HepG2 (cell line): ENCODE results near the gene ABCD1. TPM values are rescaled to one million over a fixed set of nuclear protein-coding genes. Genes with fewer than 3 reads are reported as not detected.

Experiments
- AKAP8 ChIP-seq: sonication (generic); formaldehyde crosslinking; IDR thresholded peaks from 2 replicates; pipeline ENCODE4 v1.5.1; 2020; ENCODE audit warnings: mild to moderate bottlenecking, missing genetic modification reagents
- ARID4A ChIP-seq: sonication (generic); formaldehyde crosslinking; IDR thresholded peaks from 2 replicates; pipeline ENCODE4 v1.5.0; 2020; ENCODE audit warnings: mild to moderate bottlenecking, missing genetic modification reagents, borderline replicate concordance
- ARNTL ChIP-seq: sonication (generic); formaldehyde crosslinking; IDR thresholded peaks from 2 replicates; pipeline ENCODE4 v1.4.0; 2020; ENCODE audit warnings: mild to moderate bottlenecking, missing genetic modification reagents
- ASH2L ChIP-seq: fragments of 300-600, 200-600 bp; sonication (generic); IDR thresholded peaks from 2 replicates; pipeline ENCODE4 v1.7.0; 2017; ENCODE audit warnings: low read depth, mild to moderate bottlenecking, moderate library complexity, mixed read lengths, low read length; ENCODE audit not compliant: insufficient read length
- CENPT ChIP-seq: sonication (generic); formaldehyde crosslinking; IDR thresholded peaks from 2 replicates; pipeline ENCODE4 v1.8.0; 2022; ENCODE audit warnings: low read depth, mild to moderate bottlenecking, moderate library complexity, missing genetic modification reagents
- CHD4 ChIP-seq: fragments of 200-600 bp; sonication (generic); IDR thresholded peaks from 2 replicates; pipeline ENCODE4 v1.7.0; 2017; ENCODE audit warnings: mild to moderate bottlenecking, low read length, borderline replicate concordance
- DZIP1 ChIP-seq: sonication (generic); formaldehyde crosslinking; IDR thresholded peaks from 2 replicates; pipeline ENCODE4 v1.5.0; 2020; ENCODE audit warnings: mild to moderate bottlenecking, missing genetic modification reagents
- FOXA1 ChIP-seq, 2 experiments: fragments of 450-650 bp in 1 of 2; sonication (generic) in 1 of 2; formaldehyde crosslinking in 1 of 2; IDR thresholded peaks; 2 replicates each; pipeline versions ENCODE4 v1.4.0 to v1.6.1; 2016 to 2020; ENCODE audit warnings: missing genetic modification reagents in 1 of 2
- POLR2A ChIP-seq, 2 experiments: IDR thresholded peaks; 2 replicates each; pipeline ENCODE4 v1.6.1; 2011; ENCODE audit warnings: low read depth in 2 of 2, low read length in 2 of 2, mild to moderate bottlenecking in 1 of 2, moderate library complexity in 1 of 2; ENCODE audit not compliant: insufficient read depth in 1 of 2
- SAP130 ChIP-seq: IDR thresholded peaks from 2 replicates; pipeline ENCODE4 v1.6.1; 2016; ENCODE audit warnings: low read depth
- SIN3A ChIP-seq: IDR thresholded peaks from 2 replicates; pipeline ENCODE4 v1.6.1; 2011; ENCODE audit warnings: low read depth, mild to moderate bottlenecking, control low read depth, low read length, borderline replicate concordance
- SMAD3 ChIP-seq: sonication (generic); formaldehyde crosslinking; IDR thresholded peaks from 2 replicates; pipeline ENCODE4 v1.4.0; 2020; ENCODE audit warnings: missing genetic modification reagents
- SP4 ChIP-seq: sonication (generic); formaldehyde crosslinking; IDR thresholded peaks from 2 replicates; pipeline ENCODE4 v1.8.1; 2023; ENCODE audit warnings: mild to moderate bottlenecking, missing genetic modification reagents
- ZKSCAN8 ChIP-seq: IDR thresholded peaks from 2 replicates; pipeline ENCODE4 v1.6.1; 2016; ENCODE audit warnings: borderline replicate concordance, missing genetic modification reagents, missing compliant biosample characterization
- ZMAT3 ChIP-seq: sonication (generic); formaldehyde crosslinking; conservative IDR thresholded peaks from 2 replicates; pipeline ENCODE4 v1.7.0; 2021; ENCODE audit warnings: missing genetic modification reagents
- ZNF101 ChIP-seq: sonication (generic); formaldehyde crosslinking; IDR thresholded peaks from 2 replicates; pipeline ENCODE4 v1.4.0; 2020; ENCODE audit warnings: mild to moderate bottlenecking, low read depth, missing genetic modification reagents, borderline replicate concordance
- ZNF253 ChIP-seq: sonication (generic); formaldehyde crosslinking; IDR thresholded peaks from 2 replicates; pipeline ENCODE4 v1.8.0; 2022; ENCODE audit warnings: mild to moderate bottlenecking, missing genetic modification reagents, borderline replicate concordance
- ZNF746 ChIP-seq: sonication (generic); formaldehyde crosslinking; IDR thresholded peaks from 2 replicates; pipeline ENCODE4 v1.8.0; 2022; ENCODE audit warnings: mild to moderate bottlenecking, missing genetic modification reagents
- ZNF749 ChIP-seq: sonication (generic); formaldehyde crosslinking; IDR thresholded peaks from 2 replicates; pipeline ENCODE4 v1.8.0; 2022; ENCODE audit warnings: mild to moderate bottlenecking, missing genetic modification reagents, moderate library complexity, borderline replicate concordance
- ZNF768 ChIP-seq: sonication (generic); formaldehyde crosslinking; IDR thresholded peaks from 2 replicates; pipeline ENCODE4 v1.4.0; 2020; ENCODE audit warnings: missing genetic modification reagents
- ZNF83 ChIP-seq: sonication (generic); formaldehyde crosslinking; IDR thresholded peaks from 2 replicates; pipeline ENCODE4 v1.4.0; 2020; ENCODE audit warnings: missing genetic modification reagents, mild to moderate bottlenecking, borderline replicate concordance
- polyA plus RNA-seq, 8 experiments: library from polyadenylated mRNA; depleted of rRNA in 3 of 8; stranded (reverse) in 7 of 8; unstranded in 1 of 8; fragments of >200 nt; fragmentation: Illumina TruSeq in 4 of 8; extraction: Trizol in 4 of 8; gene quantifications; 2 replicates each; pipeline versions ENCODE4 v1.2.1 to v1.2.3, GENCODE V29; 2011 to 2016; ENCODE audit warnings: low read depth in 4 of 8, missing spikeins in 1 of 8, mixed read lengths in 1 of 8; ENCODE audit not compliant: insufficient read depth in 1 of 8
- total RNA-seq, 5 experiments: library from RNA; depleted of rRNA; stranded (reverse); fragments of >200 nt; fragmentation: Illumina TruSeq; extraction: Trizol; gene quantifications; 2 replicates each; pipeline ENCODE4 v1.2.3, GENCODE V29; 2016; ENCODE audit warnings: low read depth in 1 of 5

ABCD1 gene
- total and polyA plus RNA-seq, 2 of the 13 experiments (the other 11 are each of a cell fraction or from before 2014, with no cell fraction given), result 11.4 to 15.9 TPM

- TF ChIP-seq AKAP8 (CRISPR knock-in tag), result no peak
- TF ChIP-seq CHD4, result no peak
- TF ChIP-seq ZNF746 (CRISPR knock-in tag), result peak; percentile 65; the same call in 1 of the 2 replicates
- TF ChIP-seq POLR2A (IDR thresholded peaks at IDR 0.05; ENCODE audit: insufficient read depth in 1 of 2, low read depth in 2 of 2, low read length in 2 of 2), result no peak
- no peak for TF ChIP-seq ZNF768
- no peak for TF ChIP-seq ASH2L
- TF ChIP-seq FOXA1 (IDR thresholded peaks at IDR 0.05), result no peak
- TF ChIP-seq FOXA1 (CRISPR knock-in tag; IDR thresholded peaks at IDR 0.05), result no peak
- no peak for TF ChIP-seq SMAD3 (CRISPR knock-in tag)
- 0 out of 2 replicates have a peak, but pooled peaks have one; percentile 64 for TF ChIP-seq ZMAT3 (CRISPR knock-in tag)
- TF ChIP-seq DZIP1, result 0 out of 2 replicates have a peak, but pooled peaks have one; percentile 31
- TF ChIP-seq ZKSCAN8 (CRISPR knock-in tag), result no peak
- TF ChIP-seq ZNF749 (CRISPR knock-in tag), result no peak
- no peak for TF ChIP-seq SP4
- peak; percentile 35; the same call in 1 of the 2 replicates for TF ChIP-seq SAP130 (CRISPR knock-in tag)
- TF ChIP-seq ARID4A (CRISPR knock-in tag), result no peak
- TF ChIP-seq SIN3A, result 0 out of 2 replicates have a peak, but pooled peaks have one; percentile 22
- TF ChIP-seq CENPT (CRISPR knock-in tag), result no peak
- TF ChIP-seq ZNF83 (CRISPR knock-in tag), result no peak
- TF ChIP-seq ZNF253 (CRISPR knock-in tag), result no peak
- no peak for TF ChIP-seq ZNF101 (CRISPR knock-in tag)
- TF ChIP-seq ARNTL (CRISPR knock-in tag), result no peak
Measured at GRCh38 chrX:153685751-153686696, 38.6 kb upstream of the ABCD1 start (continued).
